ENCODE measurements around the gene PLK4.

Gene PLK4

DNA sequence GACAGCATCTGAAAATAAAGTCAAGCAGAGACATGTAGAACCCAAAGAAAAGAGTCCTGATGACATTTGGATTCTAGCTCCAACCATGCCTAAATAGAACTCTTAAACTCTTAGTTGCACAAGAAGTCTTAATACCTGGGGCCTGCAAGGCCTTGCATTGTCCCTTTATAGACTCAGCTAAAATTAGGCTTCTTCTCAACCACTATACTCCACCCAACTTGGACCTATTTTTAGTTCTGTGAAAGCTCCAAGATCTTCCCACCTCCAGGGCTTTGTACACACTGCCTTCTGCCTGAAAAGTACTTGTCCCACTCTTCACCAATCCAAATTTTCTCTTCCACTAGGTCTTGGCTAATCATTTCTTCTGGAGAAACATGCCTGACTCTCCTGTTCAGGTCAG, 36.5 kb downstream of the PLK4 start:
- TF ChIP-seq, protein P1, sequence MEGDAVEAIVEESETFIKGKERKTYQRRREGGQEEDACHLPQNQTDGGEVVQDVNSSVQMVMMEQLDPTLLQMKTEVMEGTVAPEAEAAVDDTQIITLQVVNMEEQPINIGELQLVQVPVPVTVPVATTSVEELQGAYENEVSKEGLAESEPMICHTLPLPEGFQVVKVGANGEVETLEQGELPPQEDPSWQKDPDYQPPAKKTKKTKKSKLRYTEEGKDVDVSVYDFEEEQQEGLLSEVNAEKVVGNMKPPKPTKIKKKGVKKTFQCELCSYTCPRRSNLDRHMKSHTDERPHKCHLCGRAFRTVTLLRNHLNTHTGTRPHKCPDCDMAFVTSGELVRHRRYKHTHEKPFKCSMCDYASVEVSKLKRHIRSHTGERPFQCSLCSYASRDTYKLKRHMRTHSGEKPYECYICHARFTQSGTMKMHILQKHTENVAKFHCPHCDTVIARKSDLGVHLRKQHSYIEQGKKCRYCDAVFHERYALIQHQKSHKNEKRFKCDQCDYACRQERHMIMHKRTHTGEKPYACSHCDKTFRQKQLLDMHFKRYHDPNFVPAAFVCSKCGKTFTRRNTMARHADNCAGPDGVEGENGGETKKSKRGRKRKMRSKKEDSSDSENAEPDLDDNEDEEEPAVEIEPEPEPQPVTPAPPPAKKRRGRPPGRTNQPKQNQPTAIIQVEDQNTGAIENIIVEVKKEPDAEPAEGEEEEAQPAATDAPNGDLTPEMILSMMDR (IDR thresholded peaks at IDR 0.05), result no peak

DNA sequence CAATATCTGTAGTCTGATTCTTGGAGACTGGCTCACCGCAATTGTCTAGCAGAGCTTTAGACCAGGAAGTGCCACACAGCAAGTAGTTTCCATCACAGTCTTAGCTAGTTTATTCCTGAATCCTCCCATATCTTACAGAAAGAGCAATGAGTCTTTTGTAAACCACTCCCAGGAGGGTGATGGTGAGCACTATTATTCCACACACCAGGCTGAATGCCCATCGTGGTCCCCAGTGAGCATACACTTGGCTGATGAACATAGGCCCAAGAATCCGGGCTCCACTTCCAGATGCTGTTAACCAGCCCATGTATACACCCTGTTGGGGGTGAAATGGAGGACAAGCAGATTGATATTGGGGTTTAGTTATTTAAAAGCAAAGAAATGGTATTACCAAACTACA, 39.8 kb downstream of the PLK4 start:
- TF ChIP-seq, protein P1 (IDR thresholded peaks at IDR 0.05), result no peak

DNA sequence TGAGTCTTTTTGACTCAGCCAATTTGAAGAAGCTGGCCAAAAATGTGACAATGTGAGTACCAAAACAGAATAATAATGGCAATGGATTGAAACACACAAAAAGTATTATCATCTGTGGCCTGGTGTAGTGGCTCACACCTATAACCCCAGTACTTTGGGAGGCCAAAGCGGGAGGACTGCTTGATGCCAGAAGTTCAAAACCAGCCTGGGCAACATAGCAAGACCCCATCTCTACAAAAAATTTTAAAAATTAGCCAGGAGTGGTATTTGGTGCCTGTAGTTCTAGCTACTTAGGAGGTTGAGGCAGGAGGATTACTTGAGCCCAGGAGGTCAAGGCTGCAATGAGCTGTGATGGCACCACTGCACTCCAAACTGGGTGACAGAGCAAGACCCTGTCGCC, 41.5 kb downstream of the PLK4 start:
- TF ChIP-seq, protein P1 (IDR thresholded peaks at IDR 0.05), result no peak

DNA sequence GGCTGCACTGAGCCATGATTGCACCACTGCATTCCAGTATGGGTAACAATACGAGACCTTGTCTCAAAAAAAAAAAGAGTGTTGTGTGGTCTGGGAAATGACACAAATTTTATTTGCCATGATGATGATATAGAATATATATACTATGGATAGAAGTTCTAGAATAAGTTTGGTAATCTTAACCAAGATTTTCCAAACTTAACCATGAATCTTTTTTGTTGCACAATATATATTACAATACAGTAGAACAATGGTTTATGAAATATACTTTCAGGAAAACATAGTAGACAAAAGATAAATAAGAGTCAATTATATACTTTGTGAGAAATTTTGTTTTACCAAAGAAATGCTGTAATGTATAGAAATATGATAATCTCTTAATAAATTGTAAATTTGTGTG, 49.5 kb downstream of the PLK4 start:
- TF ChIP-seq, protein P1 (IDR thresholded peaks at IDR 0.05), result no peak

DNA sequence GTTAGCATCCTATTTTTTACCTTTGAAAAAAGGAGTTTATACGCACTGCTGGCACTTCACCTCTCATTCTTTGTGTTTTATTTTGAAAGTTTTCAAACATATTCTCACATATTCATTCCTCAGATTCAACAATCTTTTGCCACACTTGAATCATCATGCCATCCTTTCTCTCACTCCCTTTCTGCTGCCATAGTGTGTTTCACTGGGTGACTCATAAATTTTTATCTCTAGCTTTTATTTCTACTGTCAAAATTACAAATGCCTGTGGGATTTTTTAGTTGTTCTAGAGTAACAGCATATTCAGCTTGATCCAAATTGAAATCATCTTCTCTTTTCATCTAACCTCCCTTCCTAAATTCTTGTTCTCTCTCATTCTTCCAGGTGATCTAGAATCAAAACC, 56.3 kb downstream of the PLK4 start:
- TF ChIP-seq, protein P1 (IDR thresholded peaks at IDR 0.05), result no peak

Data from LNCAP (cell line).